Erythroblast (primary cell): ENCODE measurements around the gene CHN2.

Experiments used
- GATA1 ChIP-seq: IDR thresholded peaks from 2 replicates; pipeline ENCODE4 v1.6.1; 2011; ENCODE audit warnings: low read depth, mild to moderate bottlenecking, control low read depth, low read length, moderate library complexity
- POLR2A ChIP-seq: IDR thresholded peaks from 2 replicates; pipeline ENCODE4 v1.6.1; 2011; ENCODE audit warnings: mild to moderate bottlenecking, low read length

- TF ChIP-seq POLR2A = no peak
- TF ChIP-seq GATA1 = no peak
Observed at GRCh38 chr7:29163854-29164253, 30.7 kb upstream of the CHN2 start.
